HL-60 (cell line): Measurements from ENCODE around the gene GJB1.

Source experiments
- CTCF ChIP-seq: IDR thresholded peaks from one replicate; pipeline ENCODE4 v1.5.1; 2011; ENCODE audit warnings: low read length, control low read depth, inconsistent platforms; ENCODE audit not compliant: insufficient read depth
- POLR2AphosphoS5 ChIP-seq: IDR thresholded peaks from 2 replicates; pipeline ENCODE4 v1.6.1; 2012; ENCODE audit warnings: low read depth

- TF ChIP-seq CTCF (no peak), POLR2AphosphoS5 (no peak)
These were observed 16.8 kb downstream of the GJB1 start for GRCh38 chrX:71239781-71240180.
